Activated CD4-positive, alpha-beta T cell treated with anti-CD3 and anti-CD28 coated beads, Interleukin-2, amount 50 U/mL, for 24 hours (primary cell): ENCODE data around the gene C9orf152.

ENCODE experiments used
- DNase-seq, 2 donors: peaks; one replicate each; pipeline ENCODE4 v3.0.0-alpha.2; 2020; ENCODE audit warnings: low read depth in 1 of 2, low spot score in 1 of 2

C9orf152 gene

GRCh38 chr9:110183208-110184145 lies 24.5 kb downstream of the C9orf152 start:
- DNase-seq, result peak; percentile 3 to 50

- no peak for DNase-seq
Observed at GRCh38 chr9:110180511-110181434, 27.2 kb downstream of the C9orf152 start.

GRCh38 chr9:110179734-110180133 lies 28.2 kb downstream of the C9orf152 start:
- DNase-seq, result no peak

GRCh38 chr9:110178281-110178680 lies 29.7 kb downstream of the C9orf152 start:
- DNase-seq, result no peak

- no peak for DNase-seq
Observed at GRCh38 chr9:110175275-110175968, 32.5 kb downstream of the C9orf152 start.

- no peak for DNase-seq
Observed at GRCh38 chr9:110173322-110173642, 34.7 kb downstream of the C9orf152 start.

GRCh38 chr9:110170357-110171257 lies 37.4 kb downstream of the C9orf152 start:
- DNase-seq, result no peak

- DNase-seq, result no peak
Observed at GRCh38 chr9:110168486-110168885, 39.5 kb downstream of the C9orf152 start.

- no peak for DNase-seq
Observed at GRCh38 chr9:110161940-110162339, 46.0 kb downstream of the C9orf152 start.

- DNase-seq, result no peak
Observed at GRCh38 chr9:110160685-110161084, 47.3 kb downstream of the C9orf152 start.

GRCh38 chr9:110160123-110160522 lies 47.8 kb downstream of the C9orf152 start:
- DNase-seq, result no peak

- no peak for DNase-seq
Observed at GRCh38 chr9:110157823-110158664, 49.9 kb downstream of the C9orf152 start.

- DNase-seq, result peak in 1 of 2 donors; percentile 12
Observed at GRCh38 chr9:110156902-110157301, 51.1 kb downstream of the C9orf152 start.

GRCh38 chr9:110156416-110156815 lies 51.5 kb downstream of the C9orf152 start:
- no peak for DNase-seq

GRCh38 chr9:110155751-110156150 lies 52.2 kb downstream of the C9orf152 start:
- no peak for DNase-seq

- no peak for DNase-seq
Observed at GRCh38 chr9:110153431-110153830, 54.5 kb downstream of the C9orf152 start.

- DNase-seq, result no peak
Observed at GRCh38 chr9:110152704-110153374, 55.1 kb downstream of the C9orf152 start.
